Endothelial cell of umbilical vein (primary cell): Measurements from ENCODE around the gene CACNA1A.
"Not testable (repeated sequence)": the region's sequence is repeated elsewhere in the genome, so short reads cannot be mapped to it uniquely, and the experiment has no call there.

Source experiments
- CTCF ChIP-seq, 2 donors: IDR thresholded peaks; 1 replicate in 1 of 2; 2 replicates in 1 of 2; pipeline ENCODE4 v1.5.1; 2011; ENCODE audit warnings: low read length in 2 of 2, mild to moderate bottlenecking in 2 of 2, moderate library complexity in 2 of 2, control low read depth in 1 of 2, inconsistent platforms in 1 of 2, low read depth in 1 of 2; ENCODE audit not compliant: insufficient read depth in 1 of 2; ENCODE audit errors: extremely low read depth in 1 of 2
- EZH2 ChIP-seq: IDR thresholded peaks from 2 replicates; pipeline ENCODE4 v1.6.1; 2012; ENCODE audit warnings: borderline replicate concordance, low read depth, mild to moderate bottlenecking, moderate library complexity, low read length, inconsistent platforms; ENCODE audit not compliant: severe bottlenecking
- JUN ChIP-seq: IDR thresholded peaks from 2 replicates; pipeline ENCODE4 v1.6.1; 2011; ENCODE audit warnings: borderline replicate concordance, low read depth; ENCODE audit not compliant: insufficient read length, insufficient read depth
- MAX ChIP-seq: IDR thresholded peaks from 2 replicates; pipeline ENCODE4 v1.6.1; 2011; ENCODE audit not compliant: insufficient read depth, insufficient read length
- MYC ChIP-seq: IDR thresholded peaks from one replicate; pipeline ENCODE4 v1.6.1; 2011; ENCODE audit warnings: mild to moderate bottlenecking, low read depth, low read length
- POLR2A ChIP-seq: IDR thresholded peaks from 2 replicates; pipeline ENCODE4 v1.6.1; 2012; ENCODE audit warnings: low read depth, mild to moderate bottlenecking, control low read depth, low read length
- POLR2AphosphoS5 ChIP-seq: IDR thresholded peaks from 2 replicates; pipeline ENCODE4 v1.6.1; 2012; ENCODE audit warnings: low read depth, mild to moderate bottlenecking, control low read depth, low read length, moderate library complexity; ENCODE audit not compliant: insufficient read depth

GRCh38 chr19:13177584-13177983 is 328.7 kb downstream of the CACNA1A start:
- not testable (repeated sequence) for TF ChIP-seq POLR2A; CTCF (IDR thresholded peaks at IDR 0.05; ENCODE audit: extremely low read depth in 1 of 2, insufficient read depth in 1 of 2, low read depth in 1 of 2, low read length in 2 of 2); POLR2AphosphoS5; MYC; EZH2; MAX; JUN
